ENCODE data around the gene KIF1A.

The KIF1A gene

DNA sequence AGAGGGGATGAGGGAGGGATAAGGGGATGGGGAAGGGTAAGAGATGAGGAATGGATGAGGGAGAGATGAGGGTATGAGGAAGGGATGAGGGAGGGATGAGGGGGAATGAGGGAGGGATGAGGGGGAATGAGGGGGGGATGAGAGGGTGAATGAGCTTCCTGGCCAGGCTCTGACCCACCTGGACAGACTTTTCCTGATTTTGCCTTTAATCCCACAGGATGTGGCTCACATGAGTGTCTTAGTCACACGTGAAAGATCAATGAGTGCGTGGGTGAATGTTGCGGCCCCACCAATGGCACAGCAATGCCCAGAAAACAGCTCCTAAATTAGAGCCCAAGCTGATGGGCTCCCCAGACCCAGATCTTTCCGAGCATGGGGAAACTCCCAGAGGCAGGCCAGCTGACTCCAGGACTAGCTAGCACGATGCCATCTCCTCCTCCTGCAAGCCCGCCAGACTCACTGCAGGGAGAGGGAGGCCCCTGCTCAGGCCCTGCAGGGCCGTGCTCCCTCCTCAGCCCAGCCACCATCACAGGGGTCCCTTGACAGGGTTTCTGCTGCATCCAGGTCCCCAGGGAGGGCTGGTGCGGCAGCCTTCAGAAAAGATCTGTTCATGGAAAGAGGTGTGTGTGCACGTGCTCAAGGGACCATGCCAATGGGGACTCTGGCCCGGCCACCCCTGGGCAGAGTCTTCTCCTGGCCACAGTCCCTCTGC, 87.0 kb downstream of the KIF1A start:
- no peak for DNase-seq (ENCODE audit: low read depth)

DNA sequence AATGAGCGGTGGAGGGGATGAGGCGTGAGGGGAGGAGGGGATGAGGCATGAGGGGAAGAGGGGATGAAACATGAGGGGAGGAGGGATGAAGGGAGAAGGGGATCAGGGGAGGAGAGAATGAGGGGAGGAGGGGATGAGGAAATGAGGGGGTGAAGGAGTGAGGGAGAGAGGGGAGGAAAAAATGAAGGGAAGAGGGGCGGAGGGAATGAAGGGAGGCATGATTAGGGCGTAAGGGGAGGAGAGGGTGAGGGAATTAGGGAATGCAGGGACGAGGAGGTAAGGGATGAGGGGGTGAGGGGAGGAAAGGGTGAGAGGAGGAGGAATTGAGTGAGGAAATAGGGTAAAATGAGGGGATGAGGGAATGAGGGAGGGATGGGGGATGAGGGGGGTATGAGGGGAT, 87.8 kb downstream of the KIF1A start:
- DNase-seq (ENCODE audit: low read depth), result no peak

DNA sequence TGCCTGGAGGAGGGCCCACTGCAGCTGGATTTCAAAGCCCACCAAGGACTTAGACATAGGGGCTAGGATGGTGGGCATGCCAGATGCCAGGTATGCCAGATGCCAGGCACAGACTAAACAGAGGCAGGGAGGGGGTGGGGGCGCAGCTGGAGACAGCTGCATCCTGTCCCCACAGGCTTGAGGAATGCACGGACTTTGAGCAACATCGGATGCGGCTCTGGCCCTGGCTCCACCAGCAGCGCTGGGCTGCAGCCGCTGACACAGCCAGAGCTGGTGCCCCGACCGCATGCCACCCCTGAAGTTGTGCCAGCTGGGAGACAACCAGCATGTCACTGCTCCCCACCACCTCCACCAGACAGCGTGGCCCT, 88.9 kb downstream of the KIF1A start:
- DNase-seq (ENCODE audit: low read depth), result no peak

DNA sequence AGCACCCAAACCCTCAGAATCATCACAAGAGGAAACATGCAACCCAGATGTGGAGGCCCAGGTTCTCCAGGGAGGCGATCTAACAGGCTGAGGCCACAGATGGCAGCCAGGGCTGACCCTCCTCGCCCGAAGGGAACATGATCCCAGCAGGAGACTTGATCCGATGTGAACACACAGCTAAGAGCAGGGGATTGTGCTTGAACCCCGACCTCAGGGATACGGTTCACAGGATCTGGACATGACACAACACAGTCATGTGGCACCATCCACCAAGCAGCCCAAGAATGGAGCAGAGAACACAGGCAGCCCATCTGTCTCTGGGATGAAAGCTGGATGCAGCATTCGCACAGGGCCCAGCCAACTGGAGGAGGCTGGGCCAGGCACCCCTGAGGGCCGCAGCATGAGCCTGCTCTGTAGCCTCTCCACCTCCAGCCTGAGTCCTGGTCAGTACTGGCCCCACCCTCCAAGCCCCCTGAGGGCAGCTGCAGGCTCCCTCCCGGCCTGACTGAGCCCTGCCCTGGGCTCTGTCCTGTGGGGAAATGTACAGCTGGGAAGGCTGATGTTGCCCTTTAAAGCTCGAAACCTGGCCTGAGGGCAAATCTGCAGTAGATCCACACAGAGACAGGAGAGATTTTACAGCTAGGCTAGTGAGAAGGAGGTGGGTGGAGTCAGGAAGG, 89.4 kb downstream of the KIF1A start:
- no peak for DNase-seq (ENCODE audit: low read depth)

DNA sequence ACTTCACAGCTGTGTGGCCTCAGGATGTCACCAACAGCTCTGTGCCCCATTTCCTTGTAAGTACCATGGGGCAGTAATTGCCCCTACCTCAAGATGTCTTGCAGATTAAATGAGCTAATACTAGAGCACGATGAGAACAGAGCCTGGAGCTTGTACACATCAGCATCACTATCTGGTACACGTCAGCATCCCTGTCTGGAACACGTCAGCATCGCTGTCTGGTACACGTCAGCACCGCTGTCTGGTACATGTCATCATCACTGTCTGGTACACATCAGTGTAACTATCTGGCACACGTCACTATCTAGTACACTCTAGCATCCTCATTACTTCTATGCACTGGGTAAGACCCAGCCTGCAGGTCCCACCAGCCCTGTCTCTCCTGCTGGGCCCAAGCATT, 91.2 kb downstream of the KIF1A start:
- peak; percentile 42 for DNase-seq (ENCODE audit: low read depth)

DNA sequence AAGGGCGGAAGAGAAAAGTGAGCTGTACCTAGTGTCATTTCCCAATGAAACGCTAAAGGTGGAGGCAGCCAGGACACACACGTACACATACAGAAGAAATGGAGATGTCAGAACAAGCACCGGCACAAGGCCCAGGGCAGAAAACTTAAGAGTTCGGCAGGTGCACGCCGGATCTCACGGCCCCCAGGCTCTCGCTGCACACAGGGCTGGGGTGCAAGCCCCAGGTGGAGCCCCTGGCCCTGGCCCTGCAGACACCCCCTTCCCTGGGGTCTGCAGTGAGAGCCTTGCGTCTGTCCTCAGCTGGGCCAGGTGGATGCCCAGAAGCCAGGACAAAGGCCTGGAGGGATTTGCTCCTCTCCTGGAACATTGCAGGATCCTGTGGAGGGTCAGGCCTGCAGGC, 91.7 kb downstream of the KIF1A start:
- DNase-seq (ENCODE audit: low read depth), result no peak

DNA sequence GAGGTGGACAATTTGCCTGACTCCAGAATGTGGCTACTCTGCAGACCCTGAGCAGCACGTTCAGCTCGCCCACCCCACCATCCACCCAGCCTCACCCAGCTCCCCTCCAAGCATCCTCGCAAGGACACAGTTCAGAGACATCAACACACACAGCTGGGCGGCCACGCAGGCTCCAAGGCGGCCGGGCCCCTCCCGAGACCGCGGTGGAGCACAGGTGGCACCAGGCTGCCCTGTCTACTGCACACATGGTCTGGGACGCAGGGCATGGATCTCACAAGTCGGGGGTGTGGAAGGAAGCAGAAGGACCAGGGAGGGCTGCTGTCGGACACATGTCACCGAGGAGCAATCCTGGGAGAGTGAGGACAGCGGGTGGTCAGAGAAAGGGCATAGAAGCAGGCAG, 92.1 kb downstream of the KIF1A start:
- no peak for DNase-seq (ENCODE audit: low read depth)

DNA sequence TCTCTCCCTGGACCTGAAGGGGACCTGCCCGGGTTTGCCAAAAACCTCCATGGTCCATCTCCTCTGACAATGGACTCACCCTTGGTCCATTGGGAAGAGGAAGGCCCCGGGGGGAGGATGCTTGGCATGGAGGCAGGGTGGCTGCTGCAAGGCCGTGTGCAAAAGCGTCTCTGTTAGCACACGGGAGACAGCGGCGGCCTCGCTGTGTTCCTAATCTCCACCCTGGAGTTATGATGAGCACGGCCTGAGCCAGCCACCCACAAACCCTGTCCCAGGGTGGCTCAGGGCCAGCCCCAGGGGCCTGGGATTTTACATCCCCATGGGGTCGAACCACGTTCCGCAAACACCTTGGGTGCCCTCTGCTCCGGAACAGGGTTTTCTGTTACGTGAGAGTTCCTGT, 92.6 kb downstream of the KIF1A start:
- DNase-seq (ENCODE audit: low read depth), result no peak

DNA sequence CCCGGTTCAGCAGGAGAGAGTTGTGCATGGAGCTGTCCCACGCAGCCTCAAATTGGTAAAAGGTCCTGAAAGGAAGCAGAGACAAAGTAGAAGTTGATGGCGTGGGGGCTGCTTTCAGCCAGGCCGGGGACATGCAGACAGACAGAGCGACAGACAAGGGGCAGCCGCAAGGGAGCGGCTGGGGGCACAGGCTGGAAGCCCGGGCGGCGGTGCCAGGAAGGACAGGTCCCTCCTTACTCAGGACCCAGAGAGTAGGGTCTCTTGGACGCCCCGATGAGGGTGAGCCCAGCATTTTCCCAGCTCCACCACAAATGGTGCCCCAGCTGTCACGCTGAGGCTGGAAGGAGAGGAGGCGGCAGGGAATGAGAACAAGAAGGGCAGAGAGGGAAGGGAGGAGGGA, 93.1 kb downstream of the KIF1A start:
- DNase-seq (ENCODE audit: low read depth), result no peak

DNA sequence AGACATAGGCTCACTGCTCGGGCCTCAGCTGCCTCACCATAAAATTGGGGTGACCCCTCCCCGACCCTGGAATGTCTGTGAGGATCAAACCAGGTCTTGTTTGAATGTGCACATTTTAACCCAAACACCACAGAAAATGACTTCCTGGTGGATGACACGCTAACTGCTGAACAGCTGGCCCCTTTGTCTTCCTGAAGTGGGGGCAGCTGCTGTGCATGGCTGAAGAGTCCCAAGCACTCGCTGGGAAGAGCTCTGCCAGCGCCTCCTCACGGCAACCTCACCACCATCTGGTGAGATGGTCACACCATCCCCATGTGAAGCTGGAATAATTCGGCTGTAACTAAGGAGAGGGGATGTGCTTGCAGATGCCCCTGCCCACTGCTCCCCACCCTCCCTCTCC, 94.3 kb downstream of the KIF1A start:
- no peak for DNase-seq (ENCODE audit: low read depth)

DNA sequence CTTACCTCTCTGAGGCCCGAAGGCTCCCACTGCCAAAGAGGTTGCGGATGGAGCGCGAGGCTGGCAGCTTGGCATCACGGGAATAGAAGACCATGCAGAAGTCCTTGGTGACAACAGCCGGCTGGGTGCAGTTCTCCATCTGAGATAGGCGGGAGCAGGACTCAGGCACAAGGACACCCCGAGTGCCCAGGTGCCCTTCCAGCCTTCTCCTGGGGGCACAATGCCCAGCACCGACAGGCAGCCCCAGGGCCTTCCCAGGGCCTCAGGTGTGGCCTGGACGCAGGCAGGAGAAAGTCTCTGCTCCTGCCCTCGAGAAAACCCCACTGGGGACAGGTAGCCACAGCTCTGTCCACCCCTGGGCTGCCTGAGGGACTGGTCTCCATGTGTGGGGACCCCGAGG, 94.8 kb downstream of the KIF1A start:
- DNase-seq (ENCODE audit: low read depth), result no peak

DNA sequence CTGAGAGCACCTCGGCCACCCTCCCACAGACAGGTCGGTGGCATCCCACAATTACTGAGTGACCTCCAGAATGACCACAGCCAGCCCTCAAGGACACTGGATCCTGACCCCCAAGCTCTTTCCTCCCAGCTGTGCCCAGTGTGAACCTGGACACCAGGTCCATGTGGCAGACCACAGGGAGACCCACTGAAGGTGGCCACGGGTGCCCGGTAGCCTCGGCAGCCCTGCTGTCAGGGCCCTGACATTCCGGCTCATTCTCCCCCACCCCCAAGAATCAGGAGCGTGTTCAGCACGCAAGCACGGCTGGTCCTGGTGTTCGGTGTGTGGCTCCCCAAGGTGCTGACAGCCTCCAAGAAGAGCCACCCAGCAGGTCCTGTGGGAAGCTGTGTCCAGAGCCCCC, 95.6 kb downstream of the KIF1A start:
- DNase-seq (ENCODE audit: low read depth), result no peak

DNA sequence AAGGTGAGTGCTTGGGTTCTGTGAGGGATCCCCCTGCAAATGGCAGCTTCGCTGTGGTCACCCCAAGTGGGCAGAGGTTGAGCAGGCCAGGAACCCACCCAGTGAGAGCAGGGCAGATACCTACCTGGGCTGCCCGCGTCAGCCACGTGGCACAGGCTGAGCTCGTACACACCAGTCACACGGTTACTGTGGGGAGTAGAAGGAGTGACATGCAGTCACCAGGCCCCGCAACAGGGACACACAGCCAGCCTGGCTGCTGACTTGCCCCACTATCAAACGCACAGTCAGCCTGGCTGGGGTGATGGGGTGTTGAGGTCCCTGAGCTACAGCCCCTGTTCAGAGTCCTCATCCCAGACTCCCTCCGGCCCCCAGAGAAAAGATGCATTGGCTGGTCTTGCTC, 96.2 kb downstream of the KIF1A start:
- DNase-seq (ENCODE audit: low read depth), result no peak

DNA sequence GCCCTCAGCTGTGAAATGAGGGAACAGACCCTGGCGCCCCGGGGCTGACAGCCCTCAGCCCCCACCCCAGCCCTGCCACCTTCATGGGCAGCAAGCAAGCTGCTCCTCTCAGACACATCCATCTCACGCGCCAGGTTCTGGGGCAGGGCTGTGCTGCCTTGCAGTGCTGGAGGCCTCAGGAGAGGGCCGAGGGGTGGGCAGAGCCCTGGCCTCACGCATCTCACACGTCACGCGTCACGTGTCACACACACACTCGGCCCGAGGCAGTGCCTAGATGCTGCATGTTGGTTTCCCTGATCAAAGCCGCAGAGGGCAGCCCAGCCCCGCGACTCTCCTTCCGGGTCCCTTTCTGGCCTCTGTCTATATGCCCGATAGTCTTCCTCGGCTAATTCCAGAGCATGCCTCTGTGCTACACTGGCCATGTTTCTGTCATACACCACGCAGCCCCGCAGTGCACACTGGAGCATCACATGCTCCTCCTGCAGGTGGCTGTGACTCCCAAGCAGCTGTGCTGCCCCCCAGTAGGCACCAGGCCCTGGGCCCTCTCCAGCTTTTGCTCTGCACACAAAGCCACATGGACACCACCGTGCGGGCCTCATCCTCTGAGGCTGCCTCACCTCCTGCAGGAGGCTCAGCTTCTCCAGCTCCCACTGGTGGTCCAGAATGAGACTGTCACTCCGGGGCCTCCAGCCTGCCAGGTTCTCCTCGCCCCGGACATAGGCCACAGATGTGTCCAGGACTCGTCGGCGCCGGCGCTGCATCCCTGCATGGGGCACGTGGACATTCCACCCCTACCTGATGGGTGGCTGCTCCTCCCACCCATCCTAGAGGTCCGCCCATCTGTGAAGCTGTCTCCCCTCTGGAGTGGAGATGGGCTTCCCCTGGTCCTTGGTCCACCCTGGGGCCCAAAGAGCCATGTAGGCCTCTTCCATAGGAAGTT, 97.0 kb downstream of the KIF1A start:
- DNase-seq (ENCODE audit: low read depth), result no peak

DNA sequence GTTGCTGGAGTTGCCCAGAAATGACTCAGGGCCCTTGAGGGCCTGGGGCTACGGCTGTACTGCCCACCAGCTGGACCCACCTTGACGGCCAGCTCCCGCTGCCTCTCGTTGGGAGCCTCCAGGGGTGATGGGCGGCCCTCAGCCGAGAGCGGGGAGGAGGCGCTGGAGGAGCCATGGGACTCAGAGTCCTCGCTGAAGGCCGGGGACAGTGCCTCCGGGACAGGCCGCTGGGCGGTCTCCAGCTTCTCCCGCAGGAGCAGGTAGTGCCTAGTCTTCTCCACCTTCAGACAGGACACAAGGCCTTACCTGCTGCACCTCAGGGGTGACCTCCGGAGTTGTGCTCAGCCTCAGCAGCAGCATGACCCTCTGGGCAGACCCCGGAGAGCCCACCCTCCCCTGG, 97.6 kb downstream of the KIF1A start:
- no peak for DNase-seq (ENCODE audit: low read depth)

DNA sequence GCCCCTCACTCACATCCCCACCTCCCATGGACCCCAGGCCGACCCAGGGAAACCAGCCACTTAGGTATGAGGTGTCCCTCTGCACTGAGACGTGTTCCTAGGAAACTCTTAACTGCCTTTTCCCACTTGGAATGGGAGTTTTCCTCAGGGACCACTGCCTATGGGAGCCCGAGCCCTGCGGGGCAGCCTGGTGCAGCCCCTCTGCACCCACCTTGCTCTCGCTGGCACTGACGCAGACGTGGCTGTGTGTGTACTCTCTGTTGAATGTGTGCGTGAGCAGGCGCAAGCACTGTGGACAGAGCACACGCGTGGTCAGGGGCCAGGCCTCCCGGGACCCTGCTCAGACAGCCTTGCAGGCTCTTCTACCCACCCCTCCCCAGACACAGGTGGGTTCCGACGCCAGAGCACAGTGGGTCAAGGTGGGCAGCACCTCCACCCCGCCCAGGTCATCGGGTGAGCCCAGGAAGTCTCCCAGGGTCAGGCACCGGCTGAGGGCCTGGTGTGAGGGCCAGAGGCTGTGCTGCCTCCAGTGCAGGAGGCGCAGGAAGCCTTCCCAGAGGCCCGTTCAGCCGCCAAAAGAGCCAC, 98.3 kb downstream of the KIF1A start:
- no peak for DNase-seq (ENCODE audit: low read depth)

DNA sequence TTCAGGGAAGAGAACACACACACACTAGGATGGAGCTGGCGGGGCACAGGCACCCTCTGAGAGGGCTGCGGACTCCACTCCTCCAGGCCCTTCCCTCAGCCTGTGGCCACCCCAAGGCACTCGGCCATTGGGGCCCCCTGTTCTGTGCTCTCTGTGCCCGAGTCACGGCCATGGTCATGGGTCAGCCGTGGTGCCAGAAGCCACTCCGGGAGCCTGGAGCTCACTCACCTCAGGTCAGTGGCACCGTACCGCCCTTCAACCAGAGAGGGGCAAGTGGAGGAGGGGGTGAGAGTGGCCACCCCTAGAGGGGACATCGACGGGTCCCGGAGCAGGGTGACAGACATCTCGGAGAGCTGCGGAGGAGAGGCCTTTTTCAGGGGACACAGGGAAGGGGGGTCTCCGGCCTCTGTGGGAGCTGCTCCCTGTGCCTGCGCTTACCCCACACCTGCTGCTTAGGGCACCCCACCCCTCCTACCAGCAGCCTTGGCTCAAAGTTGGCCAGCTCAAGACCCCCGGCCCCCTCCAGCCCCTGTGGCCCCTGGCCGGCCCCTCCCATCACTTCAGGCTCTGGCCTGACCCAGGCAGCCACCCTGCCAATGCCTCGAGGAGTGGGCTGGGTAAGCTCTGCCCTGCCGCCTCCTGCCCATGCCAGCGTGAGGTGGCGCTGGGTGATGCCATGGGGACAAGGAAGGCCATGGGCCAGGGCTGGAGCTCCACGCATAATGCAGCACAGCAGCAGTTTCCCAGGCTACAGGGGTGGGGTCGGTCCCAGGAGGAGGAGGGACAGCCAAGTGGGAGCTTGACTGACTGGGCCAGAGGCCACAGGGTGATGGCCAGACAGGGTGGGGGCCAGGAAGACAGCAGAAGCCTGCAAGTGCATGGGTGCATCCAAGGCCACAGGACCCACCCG, 99.1 kb downstream of the KIF1A start:
- DNase-seq (ENCODE audit: low read depth), result no peak

DNA sequence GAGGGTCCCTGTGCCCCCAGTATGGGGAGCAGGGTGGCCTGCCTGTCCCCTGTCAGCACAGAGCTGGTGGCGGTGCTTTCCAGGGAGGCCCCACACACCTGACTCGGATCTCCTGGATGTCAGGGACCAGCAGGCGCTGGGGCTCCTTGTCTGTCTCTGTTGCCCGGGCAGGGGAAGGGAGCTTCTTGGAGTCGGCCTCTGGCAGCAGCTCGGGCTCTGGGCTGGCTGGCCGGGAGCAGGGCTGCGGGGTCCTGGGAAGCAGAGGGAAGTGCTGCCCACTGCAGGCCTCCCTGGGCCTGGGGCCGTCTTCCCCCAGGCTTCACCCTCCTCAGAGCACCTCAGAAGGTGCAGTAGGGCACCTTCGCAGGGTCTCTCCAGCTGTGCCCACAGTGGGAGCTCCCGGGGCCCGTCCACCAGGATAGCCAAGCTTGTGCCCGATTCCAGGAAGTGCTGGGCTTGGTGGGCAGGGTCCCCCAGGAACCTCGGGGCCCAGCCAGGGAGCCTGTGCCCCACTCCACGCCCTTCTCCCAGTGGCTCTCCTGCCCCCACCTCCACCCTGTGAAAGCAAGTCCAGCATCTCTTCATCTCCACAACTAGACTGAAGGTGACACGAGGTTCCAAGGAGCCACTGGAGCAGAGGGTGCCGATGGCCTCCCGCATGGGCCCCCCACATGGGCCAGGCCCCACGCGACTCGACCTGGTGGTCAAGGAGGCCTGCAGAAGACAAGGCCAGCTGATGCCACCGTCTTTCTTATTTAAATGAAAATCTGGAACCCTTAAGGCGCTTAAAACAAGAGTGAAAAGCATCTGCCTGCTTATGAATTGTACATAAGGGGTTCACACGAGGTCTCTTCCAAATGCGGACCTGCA, 100.1 kb downstream of the KIF1A start:
- no peak for DNase-seq (ENCODE audit: low read depth)

DNA sequence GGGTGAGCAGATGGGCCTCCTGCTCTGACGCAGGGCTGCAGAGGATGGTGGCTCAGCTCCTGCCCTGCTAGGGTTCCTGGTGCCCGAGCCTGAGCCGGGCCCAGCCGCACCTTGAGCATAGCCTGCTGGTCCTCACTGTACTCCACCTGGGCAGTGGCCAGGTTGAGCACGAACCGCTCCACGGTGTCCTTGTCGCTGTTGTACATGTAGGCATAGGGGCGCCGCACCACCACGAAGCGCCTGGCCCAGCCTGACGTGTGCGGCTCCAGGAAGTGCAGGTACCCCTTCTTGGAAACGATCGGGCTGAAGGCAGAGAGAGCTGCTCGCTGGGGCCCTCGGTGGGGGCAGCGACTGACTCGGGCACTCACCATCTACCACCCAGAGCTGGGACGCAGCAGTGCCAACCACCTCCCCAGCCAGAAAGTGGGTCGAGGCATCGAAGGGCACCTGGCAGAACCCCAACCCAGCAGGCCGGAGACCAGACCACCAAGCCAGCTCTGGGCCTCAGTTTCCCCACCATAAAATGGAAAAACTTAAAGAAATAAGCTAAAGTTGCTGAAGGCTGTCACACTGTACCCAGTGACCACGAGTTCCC, 101.0 kb downstream of the KIF1A start:
- DNase-seq (ENCODE audit: low read depth), result no peak

Measured in amniotic epithelial cell (primary cell).